HepG2 (cell line): ENCODE results near the gene CALN1. TPM values are rescaled to one million over a fixed set of nuclear protein-coding genes. Genes with fewer than 3 reads are reported as not detected.

Experiments
- ATAC-seq: fragments of 200-7000 bp; cut with Tn5 transposase; 3 replicates; pipeline ENCODE4 v1.9.1; 2020; ENCODE audit warnings: mild to moderate bottlenecking, moderate library complexity
- BruUV-seq: library from RNA; stranded (reverse); fragments of 400-500 nt; replicated peaks from 2 replicates; lab custom pipeline; 2021; lab: Mats Ljungman, UMichigan
- CTCF ChIA-PET: fragments of 300-600 bp; formaldehyde crosslinking; extraction: SDS; loops from one replicate; lab custom pipeline; 2021; ENCODE audit warnings: low total read pairs, inconsistent platforms, low intra/inter-chr PET ratio; lab: Yijun Ruan, JAX
- POLR2A ChIA-PET: fragments of 350-600 bp; sonication (Branson Sonifier 250); formaldehyde crosslinking; loops from one replicate; lab custom pipeline; 2020; ENCODE audit warnings: antibody characterized with exemption, inconsistent platforms; lab: Yijun Ruan, JAX
- DNase-seq: peaks from one replicate; pipeline ENCODE4 v3.0.0-alpha.2; 2015; ENCODE audit warnings: low spot score
- FAIRE-seq: peaks from 3 replicates; lab custom pipeline; 2011; peaks lifted over from hg19 to GRCh38; lab: Jason Lieb, UNC
- H2AFZ ChIP-seq: one replicate; pipeline ENCODE4 v1.6.1; 2011; ENCODE audit warnings: low read length, inconsistent platforms
- H3K27ac ChIP-seq: fragments of 300-600 bp; 3 replicates; pipeline ENCODE4 v1.8.0; 2011; ENCODE audit warnings: mixed run types, mild to moderate bottlenecking, mixed read lengths, low read length, inconsistent platforms; ENCODE audit not compliant: insufficient read depth; ENCODE audit errors: extremely low read length
- H3K27me3 ChIP-seq, 2 experiments: fragments of 200-600 bp in 1 of 2; 2 replicates in 1 of 2; 3 replicates in 1 of 2; pipeline versions ENCODE4 v1.6.0 to v1.8.0; 2011; ENCODE audit warnings: low read length in 2 of 2, mild to moderate bottlenecking in 2 of 2, moderate library complexity in 2 of 2, inconsistent platforms in 1 of 2; ENCODE audit not compliant: insufficient read depth in 2 of 2, control insufficient read depth in 1 of 2
- H3K36me3 ChIP-seq, 2 experiments: fragments of 200-600 bp in 1 of 2; replicated peaks in 1 of 2; 2 replicates in 1 of 2; 3 replicates in 1 of 2; pipeline versions ENCODE4 v1.5.1 to v1.8.0; 2011; ENCODE audit warnings: low read length in 2 of 2, inconsistent platforms in 1 of 2; ENCODE audit not compliant: insufficient read depth in 2 of 2, control insufficient read depth in 1 of 2
- H3K4me1 ChIP-seq: 2 replicates; pipeline ENCODE4 v1.5.1; 2012; ENCODE audit warnings: low read length, inconsistent platforms; ENCODE audit not compliant: insufficient read depth
- H3K4me2 ChIP-seq: 2 replicates; pipeline ENCODE4 v1.6.0; 2011; ENCODE audit warnings: low read depth, low read length, inconsistent platforms
- H3K4me3 ChIP-seq, 3 experiments: fragments of 200-600 bp in 1 of 3; sonication (generic), shearing (Covaris generic) in 1 of 3; replicated peaks in 1 of 3; 2 replicates each; pipeline ENCODE4 v1.5.1; 2011 to 2016; ENCODE audit warnings: low read length in 3 of 3, inconsistent platforms in 2 of 3, low read depth in 2 of 3, mild to moderate bottlenecking in 2 of 3, control low read depth in 1 of 3, mixed read lengths in 1 of 3; ENCODE audit not compliant: insufficient read depth in 1 of 3
- H3K79me2 ChIP-seq: one replicate; pipeline ENCODE4 v1.6.1; 2011; ENCODE audit warnings: low read length, inconsistent platforms; ENCODE audit not compliant: insufficient read depth
- H3K9ac ChIP-seq: 2 replicates; pipeline ENCODE4 v1.6.0; 2011; ENCODE audit warnings: mild to moderate bottlenecking, low read depth, low read length, inconsistent platforms; ENCODE audit not compliant: insufficient read depth
- H3K9me3 ChIP-seq: 2 replicates; pipeline ENCODE4 v1.5.1; 2012; ENCODE audit warnings: mild to moderate bottlenecking, low read length
- H4K20me1 ChIP-seq: 2 replicates; pipeline ENCODE4 v1.6.0; 2011; ENCODE audit warnings: inconsistent platforms, mild to moderate bottlenecking, low read length, moderate library complexity; ENCODE audit not compliant: insufficient read depth
- FOSL1 ChIP-seq: sonication (generic); formaldehyde crosslinking; IDR thresholded peaks from 2 replicates; pipeline ENCODE4 v1.9.0; 2021; ENCODE audit warnings: missing genetic modification reagents, borderline replicate concordance
- RORA ChIP-seq: sonication (generic); formaldehyde crosslinking; IDR thresholded peaks from 2 replicates; pipeline ENCODE4 v1.5.0; 2020; ENCODE audit warnings: mild to moderate bottlenecking, missing genetic modification reagents, moderate library complexity
- ZFAT ChIP-seq: sonication (generic); formaldehyde crosslinking; conservative IDR thresholded peaks from 2 replicates; pipeline ENCODE4 v1.8.1; 2023; ENCODE audit warnings: missing genetic modification reagents, inconsistent platforms
- ZMYM4 ChIP-seq: sonication (generic); formaldehyde crosslinking; IDR thresholded peaks from 2 replicates; pipeline ENCODE4 v1.8.1; 2023; ENCODE audit warnings: mild to moderate bottlenecking, missing genetic modification reagents
- ZNF33A ChIP-seq: sonication (generic); formaldehyde crosslinking; IDR thresholded peaks from 2 replicates; pipeline ENCODE4 v1.5.1; 2020; ENCODE audit warnings: missing genetic modification reagents, mild to moderate bottlenecking, moderate library complexity, borderline replicate concordance
- WGBS: methylation state at CpG from one replicate; pipeline ENCODE4 v1.1.6; 2017; ENCODE audit warnings: low lambda C conversion rate; 5-methylcytosine and 5-hydroxymethylcytosine counted together
- in situ Hi-C: cut with HindIII; loops from 2 replicates; pipeline ENCODE4 v1.10.0; 2017; ENCODE audit warnings: low pct_unique_long_range_greater_than_20kb; ENCODE audit not compliant: extremely low pct_ligation_motif_present
- intact Hi-C: fragments of 100-400 bp; cut with micrococcal nuclease; formaldehyde crosslinking; loops from one replicate; pipeline ENCODE4 v1.10.0; 2022; ENCODE audit not compliant: unreplicated experiment
- polyA plus RNA-seq, 8 experiments: library from polyadenylated mRNA; depleted of rRNA in 3 of 8; stranded (reverse) in 7 of 8; unstranded in 1 of 8; fragments of >200 nt; fragmentation: Illumina TruSeq in 4 of 8; extraction: Trizol in 4 of 8; gene quantifications; 2 replicates each; pipeline versions ENCODE4 v1.2.1 to v1.2.3, GENCODE V29; 2011 to 2016; ENCODE audit warnings: low read depth in 4 of 8, missing spikeins in 1 of 8, mixed read lengths in 1 of 8; ENCODE audit not compliant: insufficient read depth in 1 of 8
- total RNA-seq, 5 experiments: library from RNA; depleted of rRNA; stranded (reverse); fragments of >200 nt; fragmentation: Illumina TruSeq; extraction: Trizol; gene quantifications; 2 replicates each; pipeline ENCODE4 v1.2.3, GENCODE V29; 2016; ENCODE audit warnings: low read depth in 1 of 5
- TF ChIP-seq, protein P1 (sequence below): IDR thresholded peaks from 2 replicates; pipeline ENCODE4 v1.6.1; 2016; ENCODE audit warnings: missing compliant biosample characterization, missing genetic modification reagents, borderline replicate concordance
- TF ChIP-seq, protein P2 (sequence below): sonication (generic); formaldehyde crosslinking; IDR thresholded peaks from 2 replicates; pipeline ENCODE4 v1.5.0; 2020; ENCODE audit warnings: mild to moderate bottlenecking, low read depth, missing genetic modification reagents, borderline replicate concordance
- TF ChIP-seq, protein P3 (sequence below): IDR thresholded peaks from 2 replicates; pipeline ENCODE4 v1.6.1; 2016; ENCODE audit warnings: missing compliant biosample characterization, missing genetic modification reagents, borderline replicate concordance
- TF ChIP-seq, protein P4 (sequence below): sonication (generic); formaldehyde crosslinking; IDR thresholded peaks from 2 replicates; pipeline ENCODE4 v1.4.0; 2020; ENCODE audit warnings: missing genetic modification reagents
- TF ChIP-seq, protein P5 (sequence below): sonication (generic); formaldehyde crosslinking; IDR thresholded peaks from 2 replicates; pipeline ENCODE4 v1.5.0; 2020; ENCODE audit warnings: missing genetic modification reagents
- TF ChIP-seq, protein P6 (sequence below): sonication (generic); formaldehyde crosslinking; IDR thresholded peaks from 2 replicates; pipeline ENCODE4 v1.4.0; 2020; ENCODE audit warnings: missing genetic modification reagents

Gene CALN1
- total and polyA plus RNA-seq, 2 of the 13 experiments (the other 11 are each of a cell fraction or from before 2014, with no cell fraction given) = not detected

DNA sequence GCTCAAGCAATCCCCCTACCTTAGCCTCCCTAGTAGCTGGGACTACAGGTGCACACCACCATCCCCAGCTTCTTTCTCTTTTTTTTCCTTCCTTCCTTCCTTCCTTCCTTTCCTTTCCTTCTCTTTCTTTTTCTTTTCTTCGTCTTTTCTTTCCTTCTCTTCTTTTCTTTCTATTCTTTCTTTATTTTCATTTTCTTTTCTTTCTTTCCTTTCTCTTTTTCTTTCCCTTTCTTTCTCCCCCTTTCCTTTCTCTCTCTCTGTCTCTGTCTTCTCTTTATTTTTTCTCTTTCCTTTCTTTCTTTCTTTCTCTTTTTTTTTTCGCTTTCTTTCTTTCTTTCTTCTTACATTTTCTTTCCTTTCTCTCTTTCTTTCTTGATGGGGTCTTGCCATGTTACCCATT, 658.9 kb downstream of the CALN1 start (continued):
- TF ChIP-seq ZMYM4 (CRISPR knock-in tag) = no peak
- TF ChIP-seq, protein P1, sequence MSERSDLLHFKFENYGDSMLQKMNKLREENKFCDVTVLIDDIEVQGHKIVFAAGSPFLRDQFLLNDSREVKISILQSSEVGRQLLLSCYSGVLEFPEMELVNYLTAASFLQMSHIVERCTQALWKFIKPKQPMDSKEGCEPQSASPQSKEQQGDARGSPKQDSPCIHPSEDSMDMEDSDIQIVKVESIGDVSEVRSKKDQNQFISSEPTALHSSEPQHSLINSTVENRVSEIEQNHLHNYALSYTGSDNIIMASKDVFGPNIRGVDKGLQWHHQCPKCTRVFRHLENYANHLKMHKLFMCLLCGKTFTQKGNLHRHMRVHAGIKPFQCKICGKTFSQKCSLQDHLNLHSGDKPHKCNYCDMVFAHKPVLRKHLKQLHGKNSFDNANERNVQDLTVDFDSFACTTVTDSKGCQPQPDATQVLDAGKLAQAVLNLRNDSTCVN = no peak
- TF ChIP-seq, protein P2, sequence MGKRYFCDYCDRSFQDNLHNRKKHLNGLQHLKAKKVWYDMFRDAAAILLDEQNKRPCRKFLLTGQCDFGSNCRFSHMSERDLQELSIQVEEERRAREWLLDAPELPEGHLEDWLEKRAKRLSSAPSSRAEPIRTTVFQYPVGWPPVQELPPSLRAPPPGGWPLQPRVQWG (CRISPR knock-in tag) = no peak

DNA sequence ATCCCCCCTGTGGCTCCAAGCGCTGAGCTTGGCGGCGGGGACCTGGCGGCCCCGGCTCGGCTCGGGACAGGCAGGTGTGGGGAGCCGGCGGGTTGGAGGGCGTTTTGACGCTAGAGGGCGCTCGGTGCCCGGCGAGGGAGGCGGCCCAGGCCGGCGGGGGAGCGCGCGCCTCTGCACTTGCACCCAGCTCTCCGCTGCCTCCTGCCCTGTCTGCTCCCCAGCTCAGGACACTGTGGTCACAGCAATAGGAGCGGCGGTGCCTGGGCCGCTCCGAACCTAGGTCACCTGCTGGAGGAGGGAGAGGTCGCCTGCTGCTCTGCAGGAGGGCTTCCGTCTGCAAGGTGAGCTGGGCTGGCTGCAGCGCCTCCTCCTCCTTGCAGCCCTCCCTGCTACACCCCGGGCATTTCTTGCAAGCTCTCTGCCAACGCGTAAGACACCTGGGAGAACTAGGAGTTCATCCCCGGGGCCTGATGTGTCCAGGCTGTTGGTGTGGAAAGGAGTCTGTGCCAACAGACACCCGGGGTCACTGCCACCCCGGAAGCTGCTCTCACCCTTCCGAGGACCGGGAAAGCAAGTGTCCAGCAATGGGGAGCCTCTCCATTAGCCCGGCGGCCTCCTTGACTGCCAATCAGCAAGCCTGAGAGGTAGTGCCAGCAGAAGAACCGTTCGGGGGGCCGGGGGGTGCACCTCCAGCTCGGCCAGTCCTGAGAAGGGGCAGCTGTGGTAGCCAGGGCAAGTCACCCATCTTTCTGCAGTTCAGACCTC, 659.8 kb downstream of the CALN1 start:
- FAIRE-seq = no peak
- WGBS = 0% methylated on average over 8 of the region's 43 CpGs
- Histone ChIP-seq H4K20me1 (no peaks in the 10 kb centered on the region), H3K4me3 (peak overlapping the region in 1 of 3 experiments; percentile 48; a peak in 1 of 6 replicates), H3K4me1 (no peaks in the 10 kb centered on the region), H2AFZ (no peak overlapping the region), H3K9me3 (peaks cover 23% of the 10 kb centered on the region), H3K27ac (no peak overlapping the region), H3K9ac (no peak overlapping the region), H3K79me2 (no peaks in the 10 kb centered on the region), H3K27me3 (no peaks in the 10 kb centered on the region; a peak in 1 of 5 replicates), H3K36me3 (no peaks in the 10 kb centered on the region), H3K4me2 (peak overlapping the region; percentile 58)
- peak; percentile 99 for ATAC-seq
- intact Hi-C loops = loop anchor here (2.0 kb wide), 1 partner anchor 742 kb away; no protein-coding TSS in a partner anchor
- ChIA-PET CTCF (interaction anchor here (1.1 kb wide), 1 partner anchor 742 kb away, joined by 4 read pairs; no protein-coding TSS in a partner anchor), POLR2A (no interaction called here)
- no TSS peak for BruUV-seq
- in situ Hi-C loops = no loop called here
- peak; percentile 4 for DNase-seq
- TF ChIP-seq ZNF33A (CRISPR knock-in tag) = no peak
- TF ChIP-seq, protein P3, sequence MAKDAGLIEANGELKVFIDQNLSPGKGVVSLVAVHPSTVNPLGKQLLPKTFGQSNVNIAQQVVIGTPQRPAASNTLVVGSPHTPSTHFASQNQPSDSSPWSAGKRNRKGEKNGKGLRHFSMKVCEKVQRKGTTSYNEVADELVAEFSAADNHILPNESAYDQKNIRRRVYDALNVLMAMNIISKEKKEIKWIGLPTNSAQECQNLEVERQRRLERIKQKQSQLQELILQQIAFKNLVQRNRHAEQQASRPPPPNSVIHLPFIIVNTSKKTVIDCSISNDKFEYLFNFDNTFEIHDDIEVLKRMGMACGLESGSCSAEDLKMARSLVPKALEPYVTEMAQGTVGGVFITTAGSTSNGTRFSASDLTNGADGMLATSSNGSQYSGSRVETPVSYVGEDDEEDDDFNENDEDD (CRISPR knock-in tag) = peak; percentile 15; the same call in 1 of the 2 replicates
- TF ChIP-seq RORA (CRISPR knock-in tag) = no peak
- TF ChIP-seq, protein P4, sequence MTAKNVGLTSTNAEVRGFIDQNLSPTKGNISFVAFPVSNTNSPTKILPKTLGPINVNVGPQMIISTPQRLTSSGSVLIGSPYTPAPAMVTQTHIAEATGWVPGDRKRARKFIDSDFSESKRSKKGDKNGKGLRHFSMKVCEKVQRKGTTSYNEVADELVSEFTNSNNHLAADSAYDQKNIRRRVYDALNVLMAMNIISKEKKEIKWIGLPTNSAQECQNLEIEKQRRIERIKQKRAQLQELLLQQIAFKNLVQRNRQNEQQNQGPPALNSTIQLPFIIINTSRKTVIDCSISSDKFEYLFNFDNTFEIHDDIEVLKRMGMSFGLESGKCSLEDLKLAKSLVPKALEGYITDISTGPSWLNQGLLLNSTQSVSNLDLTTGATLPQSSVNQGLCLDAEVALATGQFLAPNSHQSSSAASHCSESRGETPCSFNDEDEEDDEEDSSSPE (CRISPR knock-in tag) = 0 out of 2 replicates have a peak, but pooled peaks have one; percentile 15
- TF ChIP-seq, protein P5, sequence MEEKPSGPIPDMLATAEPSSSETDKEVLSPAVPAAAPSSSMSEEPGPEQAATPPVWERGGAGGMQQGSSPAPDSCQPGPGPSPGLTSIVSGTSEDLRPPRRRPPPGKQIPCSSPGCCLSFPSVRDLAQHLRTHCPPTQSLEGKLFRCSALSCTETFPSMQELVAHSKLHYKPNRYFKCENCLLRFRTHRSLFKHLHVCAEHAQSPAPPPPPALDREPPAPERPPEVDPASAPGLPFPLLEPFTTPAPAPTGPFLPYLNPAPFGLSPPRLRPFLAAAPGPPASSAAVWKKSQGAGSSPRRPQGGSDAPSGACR (CRISPR knock-in tag) = 0 out of 2 replicates have a peak, but pooled peaks have one; percentile 46
- TF ChIP-seq FOSL1 (CRISPR knock-in tag) = no peak
- TF ChIP-seq, protein P6, sequence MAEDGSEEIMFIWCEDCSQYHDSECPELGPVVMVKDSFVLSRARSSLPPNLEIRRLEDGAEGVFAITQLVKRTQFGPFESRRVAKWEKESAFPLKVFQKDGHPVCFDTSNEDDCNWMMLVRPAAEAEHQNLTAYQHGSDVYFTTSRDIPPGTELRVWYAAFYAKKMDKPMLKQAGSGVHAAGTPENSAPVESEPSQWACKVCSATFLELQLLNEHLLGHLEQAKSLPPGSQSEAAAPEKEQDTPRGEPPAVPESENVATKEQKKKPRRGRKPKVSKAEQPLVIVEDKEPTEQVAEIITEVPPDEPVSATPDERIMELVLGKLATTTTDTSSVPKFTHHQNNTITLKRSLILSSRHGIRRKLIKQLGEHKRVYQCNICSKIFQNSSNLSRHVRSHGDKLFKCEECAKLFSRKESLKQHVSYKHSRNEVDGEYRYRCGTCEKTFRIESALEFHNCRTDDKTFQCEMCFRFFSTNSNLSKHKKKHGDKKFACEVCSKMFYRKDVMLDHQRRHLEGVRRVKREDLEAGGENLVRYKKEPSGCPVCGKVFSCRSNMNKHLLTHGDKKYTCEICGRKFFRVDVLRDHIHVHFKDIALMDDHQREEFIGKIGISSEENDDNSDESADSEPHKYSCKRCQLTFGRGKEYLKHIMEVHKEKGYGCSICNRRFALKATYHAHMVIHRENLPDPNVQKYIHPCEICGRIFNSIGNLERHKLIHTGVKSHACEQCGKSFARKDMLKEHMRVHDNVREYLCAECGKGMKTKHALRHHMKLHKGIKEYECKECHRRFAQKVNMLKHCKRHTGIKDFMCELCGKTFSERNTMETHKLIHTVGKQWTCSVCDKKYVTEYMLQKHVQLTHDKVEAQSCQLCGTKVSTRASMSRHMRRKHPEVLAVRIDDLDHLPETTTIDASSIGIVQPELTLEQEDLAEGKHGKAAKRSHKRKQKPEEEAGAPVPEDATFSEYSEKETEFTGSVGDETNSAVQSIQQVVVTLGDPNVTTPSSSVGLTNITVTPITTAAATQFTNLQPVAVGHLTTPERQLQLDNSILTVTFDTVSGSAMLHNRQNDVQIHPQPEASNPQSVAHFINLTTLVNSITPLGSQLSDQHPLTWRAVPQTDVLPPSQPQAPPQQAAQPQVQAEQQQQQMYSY (CRISPR knock-in tag) = no peak
- TF ChIP-seq ZFAT (CRISPR knock-in tag) = no peak
